BJ (cell line): ENCODE measurements around the gene PHLPP1. TPM values are rescaled to one million over a fixed set of nuclear protein-coding genes. Genes with fewer than 3 reads are reported as not detected.

Experiments
- CTCF ChIA-PET: fragments of 350-600 bp; formaldehyde crosslinking; extraction: SDS; loops from one replicate; lab custom pipeline; 2021; ENCODE audit warnings: antibody characterized with exemption, inconsistent platforms; lab: Yijun Ruan, JAX
- POLR2A ChIA-PET: fragments of 300-600 bp; sonication (Branson Sonifier 250); formaldehyde crosslinking; extraction: SDS; loops from one replicate; lab custom pipeline; 2021; ENCODE audit warnings: antibody characterized with exemption; lab: Charles Lee
- DNase-seq: peaks from one replicate; pipeline ENCODE4 v3.0.0-alpha.2; 2011; ENCODE audit warnings: low read depth
- H3K27me3 ChIP-seq: 2 replicates; pipeline ENCODE4 v1.6.0; 2011; ENCODE audit warnings: low read length; ENCODE audit not compliant: control insufficient read depth, insufficient read depth
- H3K36me3 ChIP-seq: 2 replicates; pipeline ENCODE4 v1.5.1; 2011; ENCODE audit warnings: low read length; ENCODE audit not compliant: control insufficient read depth, insufficient read depth
- H3K4me3 ChIP-seq: 2 replicates; pipeline ENCODE4 v1.5.1; 2011; ENCODE audit warnings: low read depth, mild to moderate bottlenecking, control low read depth, low read length
- polyA plus RNA-seq: library from polyadenylated mRNA; depleted of rRNA; stranded (reverse); fragments of >200 nt; gene quantifications from 2 replicates; pipeline ENCODE4 v1.2.3, GENCODE V29; 2011
- TF ChIP-seq, protein P1 (sequence below): IDR thresholded peaks from 2 replicates; pipeline ENCODE4 v1.5.1; 2011; ENCODE audit warnings: low read depth, mild to moderate bottlenecking, control low read depth, inconsistent platforms, low read length, moderate library complexity; ENCODE audit not compliant: insufficient read depth

PHLPP1 gene
- polyA plus RNA-seq, 1 experiment: 4.0 TPM

GRCh38 chr18:62757399-62758010 lies 42.2 kb downstream of the PHLPP1 start:
- Histone ChIP-seq H3K4me3 (no peak overlapping the region), H3K36me3 (no peaks in the 10 kb centered on the region), H3K27me3 (no peaks in the 10 kb centered on the region)
- no peak for DNase-seq
- TF ChIP-seq, protein P1, sequence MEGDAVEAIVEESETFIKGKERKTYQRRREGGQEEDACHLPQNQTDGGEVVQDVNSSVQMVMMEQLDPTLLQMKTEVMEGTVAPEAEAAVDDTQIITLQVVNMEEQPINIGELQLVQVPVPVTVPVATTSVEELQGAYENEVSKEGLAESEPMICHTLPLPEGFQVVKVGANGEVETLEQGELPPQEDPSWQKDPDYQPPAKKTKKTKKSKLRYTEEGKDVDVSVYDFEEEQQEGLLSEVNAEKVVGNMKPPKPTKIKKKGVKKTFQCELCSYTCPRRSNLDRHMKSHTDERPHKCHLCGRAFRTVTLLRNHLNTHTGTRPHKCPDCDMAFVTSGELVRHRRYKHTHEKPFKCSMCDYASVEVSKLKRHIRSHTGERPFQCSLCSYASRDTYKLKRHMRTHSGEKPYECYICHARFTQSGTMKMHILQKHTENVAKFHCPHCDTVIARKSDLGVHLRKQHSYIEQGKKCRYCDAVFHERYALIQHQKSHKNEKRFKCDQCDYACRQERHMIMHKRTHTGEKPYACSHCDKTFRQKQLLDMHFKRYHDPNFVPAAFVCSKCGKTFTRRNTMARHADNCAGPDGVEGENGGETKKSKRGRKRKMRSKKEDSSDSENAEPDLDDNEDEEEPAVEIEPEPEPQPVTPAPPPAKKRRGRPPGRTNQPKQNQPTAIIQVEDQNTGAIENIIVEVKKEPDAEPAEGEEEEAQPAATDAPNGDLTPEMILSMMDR: no peak
- POLR2A ChIA-PET: no interaction called here
- CTCF ChIA-PET: interaction anchor here (0.8 to 1.1 kb wide), 2 partner anchors 11 to 20 kb away, joined by 3 read pairs; no protein-coding TSS in a partner anchor

GRCh38 chr18:62758591-62758990 lies 43.2 kb downstream of the PHLPP1 start:
- Histone ChIP-seq H3K27me3 (no peaks in the 10 kb centered on the region), H3K36me3 (no peaks in the 10 kb centered on the region), H3K4me3 (no peak overlapping the region)
- no peak for DNase-seq
- TF ChIP-seq, protein P1: no peak
- ChIA-PET POLR2A (no interaction called here), CTCF (interaction anchor here (1.1 to 1.2 kb wide), 2 partner anchors 19 to 35 kb away, joined by 3 read pairs; no protein-coding TSS in a partner anchor)

DNA sequence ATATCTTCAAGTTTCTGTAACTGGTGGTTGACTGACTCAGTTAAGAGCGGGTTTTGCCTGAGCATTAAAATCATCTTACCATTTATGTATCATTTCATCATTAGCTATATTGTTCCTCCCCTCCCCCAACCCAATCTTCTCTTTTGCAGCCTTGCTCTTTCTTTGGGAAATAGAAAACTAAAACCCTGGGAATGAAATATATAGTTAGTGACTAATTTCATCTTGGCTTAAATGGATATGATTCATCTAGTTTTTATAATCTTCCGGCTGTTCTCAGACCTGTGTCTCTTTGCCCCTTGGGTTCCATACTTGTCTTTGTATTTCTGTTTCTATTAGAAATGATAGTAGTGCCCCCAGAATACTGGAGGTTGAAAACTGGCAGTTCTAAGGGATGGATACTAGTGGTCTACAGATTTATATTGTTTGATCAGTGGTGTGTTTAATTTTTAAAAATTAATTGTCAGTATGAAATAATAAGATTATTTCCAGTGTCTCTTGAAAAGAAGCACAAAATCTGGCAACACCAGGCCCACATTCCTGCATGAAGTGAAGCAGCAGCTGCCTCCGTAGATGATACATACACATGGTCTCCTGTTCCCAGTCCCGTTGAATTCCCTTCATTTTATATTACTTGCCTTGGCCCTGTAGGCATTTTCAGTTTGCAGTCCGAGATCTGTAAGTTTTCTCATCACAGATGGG lies 44.5 kb downstream of the PHLPP1 start:
- H3K36me3 ChIP-seq: no peaks in the 10 kb centered on the region
- H3K27me3 ChIP-seq: no peaks in the 10 kb centered on the region
- no peak for DNase-seq
- POLR2A ChIA-PET: interaction anchor here (0.6 kb wide), 1 partner anchor 10 kb away, joined by 3 read pairs; no protein-coding TSS in a partner anchor
- CTCF ChIA-PET: interaction anchor here (1.2 kb wide), 1 partner anchor 37 kb away, joined by 3 read pairs; no protein-coding TSS in a partner anchor
- H3K4me3 ChIP-seq: no peak overlapping the region
- TF ChIP-seq, protein P1: no peak

DNA sequence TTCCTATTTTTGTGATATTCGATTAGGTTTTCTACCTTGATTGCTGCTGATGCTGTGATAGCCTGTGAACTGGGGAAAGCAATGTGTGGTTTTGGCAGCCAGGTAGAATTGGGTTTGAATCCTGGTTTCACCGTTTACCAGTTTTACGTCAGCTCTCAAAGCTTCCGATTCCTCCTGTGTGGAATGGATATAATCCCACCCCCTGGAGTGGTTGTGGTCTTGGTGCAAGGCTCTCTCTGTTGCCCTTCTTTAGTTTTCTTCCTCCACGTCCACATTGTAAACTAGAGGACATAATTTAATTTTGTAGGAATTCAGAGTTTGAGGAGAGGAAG lies 45.0 kb downstream of the PHLPP1 start:
- ChIA-PET CTCF (interaction anchor here (0.7 kb wide), 1 partner anchor 1111 kb away, joined by 3 read pairs; no protein-coding TSS in a partner anchor), POLR2A (no interaction called here)
- no peaks in the 10 kb centered on the region for H3K27me3 ChIP-seq
- H3K4me3 ChIP-seq: no peak overlapping the region
- H3K36me3 ChIP-seq: no peaks in the 10 kb centered on the region
- DNase-seq: no peak
- TF ChIP-seq, protein P1: no peak

DNA sequence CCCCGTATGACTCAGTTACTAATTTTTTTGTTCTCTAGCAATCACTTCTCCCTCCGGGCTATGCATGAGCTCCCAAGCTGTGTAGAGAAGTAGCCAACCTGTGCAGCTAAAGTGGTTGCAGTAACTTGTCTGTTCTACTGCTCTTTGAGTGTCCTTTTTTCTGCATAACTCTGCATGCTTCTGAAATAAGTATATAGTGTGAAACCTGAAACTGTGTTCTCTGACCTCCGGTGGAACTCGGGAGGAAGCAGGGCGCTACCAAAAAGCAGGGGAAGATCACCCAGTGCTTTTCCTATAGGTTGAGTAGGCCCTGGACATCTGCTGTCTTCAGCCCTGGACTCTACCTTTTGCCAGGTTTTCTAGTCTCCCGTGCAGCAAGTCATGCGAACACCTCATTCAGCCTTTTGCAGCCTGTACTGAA lies 47.8 kb downstream of the PHLPP1 start:
- DNase-seq: no peak
- TF ChIP-seq, protein P1: no peak
- Histone ChIP-seq H3K27me3 (no peaks in the 10 kb centered on the region), H3K4me3 (no peak overlapping the region), H3K36me3 (no peaks in the 10 kb centered on the region)
- POLR2A ChIA-PET: interaction anchor here (0.7 kb wide), 1 partner anchor 30 kb away, joined by 3 read pairs; no protein-coding TSS in a partner anchor
- CTCF ChIA-PET: interaction anchor here (2.6 kb wide), 1 partner anchor 195 kb away, joined by 5 read pairs; no protein-coding TSS in a partner anchor
